Measurements from ENCODE around the gene RRBP1. TPM values are rescaled to one million over a fixed set of nuclear protein-coding genes. Genes with fewer than 3 reads are reported as not detected.

Gene RRBP1
- total RNA-seq, 2 donors from 2014 or later = 313 to 511 TPM

- ATAC-seq (no peak), DNase-seq (no peak)
- Histone ChIP-seq H3K27me3 (no peaks in the 10 kb centered on the region), H3K27ac (no peak overlapping the region), H3K4me3 (no peak overlapping the region), H3K4me1 (peaks cover 34% of the 10 kb centered on the region), H3K36me3 (replicated peaks in 1 of 2; ENCODE audit: insufficient read depth in 1 of 2, low read depth in 2 of 2) (no peaks in the 10 kb centered on the region), H3K9me3 (no peaks in the 10 kb centered on the region)
- no peak for TF ChIP-seq POLR2A (IDR thresholded peaks at IDR 0.05)
- no peak for TF ChIP-seq CTCF (IDR thresholded peaks at IDR 0.05)
- intact Hi-C loops (cut with DNase I) = no loop called here
- WGBS, 2 donors = 53 to 58% methylated on average over 4 of the region's 4 CpGs
Observed at GRCh38 chr20:17726902-17727301, 44.9 kb upstream of the RRBP1 start.

DNA sequence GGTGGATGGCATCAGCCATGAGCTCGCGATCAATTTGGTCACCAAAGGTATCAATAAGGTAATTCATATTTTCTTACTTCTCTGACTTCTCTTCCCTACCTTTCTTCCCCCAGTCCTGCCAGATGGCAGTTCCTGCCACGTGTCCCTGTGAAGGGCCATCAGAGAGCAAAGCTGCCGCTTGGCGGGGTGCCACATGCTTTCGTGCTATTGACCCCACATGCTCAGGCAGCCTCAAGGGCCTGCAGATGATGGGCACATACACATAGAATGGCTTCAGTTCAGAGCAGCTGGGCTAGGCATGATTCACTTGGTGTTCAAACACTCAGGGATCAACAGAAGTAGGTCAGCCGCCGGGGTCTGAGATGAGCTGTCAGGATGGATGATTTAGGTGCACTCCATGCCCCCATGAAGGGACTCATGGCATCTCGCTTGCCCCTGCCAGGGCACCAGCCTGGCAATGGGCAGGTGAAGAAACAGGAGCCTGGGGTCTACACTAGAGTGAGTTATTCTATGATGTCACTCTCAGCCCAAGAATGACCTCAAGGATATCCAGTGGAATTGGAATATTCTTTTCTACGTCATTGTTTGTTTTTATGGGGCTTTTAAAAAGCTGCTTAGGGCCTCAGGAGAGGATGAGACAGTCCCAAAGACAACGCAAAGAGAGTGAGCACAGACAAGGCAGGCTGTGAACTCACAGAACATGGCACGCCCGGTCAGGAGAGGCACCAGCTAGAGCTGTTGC, 43.2 kb upstream of the RRBP1 start:
- no peak overlapping the region for H3K4me3 ChIP-seq
- ATAC-seq (no peak), DNase-seq (peak; percentile 62 to 87 (median 78))
- WGBS, 2 donors = 71 to 75% methylated on average over 10 to 13 of the region's 13 CpGs
- no peaks in the 10 kb centered on the region for H3K36me3 ChIP-seq (replicated peaks in 1 of 2; ENCODE audit: insufficient read depth in 1 of 2, low read depth in 2 of 2)
- TF ChIP-seq CTCF (IDR thresholded peaks at IDR 0.05) (no peak), POLR2A (IDR thresholded peaks at IDR 0.05) (no peak)
- H3K9me3 ChIP-seq = no peaks in the 10 kb centered on the region
- intact Hi-C loops (cut with DNase I) = no loop called here
- peaks cover 39% of the 10 kb centered on the region for H3K4me1 ChIP-seq
- H3K27ac ChIP-seq = peak overlapping the region; percentile 21 to 27 (median 25)
- H3K27me3 ChIP-seq = no peaks in the 10 kb centered on the region

GRCh38 chr20:17723301-17723691, 41.3 kb upstream of the RRBP1 start:
- H3K27me3 ChIP-seq = no peaks in the 10 kb centered on the region
- no peak for DNase-seq
- H3K9me3 ChIP-seq = no peaks in the 10 kb centered on the region
- H3K36me3 ChIP-seq (replicated peaks in 1 of 2; ENCODE audit: insufficient read depth in 1 of 2, low read depth in 2 of 2) = no peaks in the 10 kb centered on the region
- ATAC-seq = no peak
- WGBS, 2 donors = 86 to 87% methylated on average over 5 of the region's 5 CpGs
- intact Hi-C loops (cut with DNase I) = no loop called here
- peak overlapping the region in 3 of 4 donors; percentile 60 to 83 (median 82) for H3K27ac ChIP-seq
- no peak overlapping the region for H3K4me3 ChIP-seq
- no peak for TF ChIP-seq POLR2A (IDR thresholded peaks at IDR 0.05)
- no peak for TF ChIP-seq CTCF (IDR thresholded peaks at IDR 0.05)
- peaks cover 39% of the 10 kb centered on the region for H3K4me1 ChIP-seq

DNA sequence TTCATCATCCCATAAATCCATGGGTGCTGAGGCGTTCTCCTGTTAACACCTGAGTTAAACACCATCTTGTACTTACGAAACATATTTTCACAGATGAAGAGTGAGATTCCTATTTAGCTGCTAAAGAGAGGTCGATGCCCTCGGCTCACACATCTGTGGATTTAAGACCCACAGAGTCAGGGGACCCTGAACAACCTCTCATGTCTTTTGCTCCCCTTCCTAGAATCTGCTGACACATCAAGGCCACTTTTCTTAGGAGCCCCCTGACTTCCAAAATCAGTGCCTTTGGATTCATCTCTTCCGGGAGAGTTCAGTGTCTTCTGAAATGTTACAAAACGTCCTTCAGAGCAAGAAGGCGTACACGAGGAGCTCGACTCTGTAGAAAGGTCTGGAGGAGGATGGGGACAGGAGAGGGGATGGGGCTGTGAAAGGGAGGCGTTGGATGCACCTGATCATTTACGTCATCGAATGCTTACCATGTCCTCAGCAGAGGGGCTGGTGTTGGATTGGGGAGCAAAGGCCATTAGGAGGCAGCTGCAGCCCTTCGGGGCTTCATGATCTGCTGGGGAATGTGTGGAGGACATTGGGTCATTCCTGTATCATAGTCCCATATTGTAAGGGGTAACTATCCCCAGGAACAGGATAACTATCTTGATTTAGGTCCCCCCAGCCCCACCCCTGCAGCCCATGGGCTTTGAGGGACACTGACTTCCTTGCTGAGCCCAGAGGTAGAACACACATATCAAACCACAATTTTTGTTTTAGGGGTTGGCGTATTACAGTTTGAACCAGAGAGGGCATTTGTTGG, 40.7 kb upstream of the RRBP1 start:
- 46 to 59% methylated on average over 14 of the region's 14 CpGs for WGBS, 2 donors
- Histone ChIP-seq H3K36me3 (replicated peaks in 1 of 2; ENCODE audit: insufficient read depth in 1 of 2, low read depth in 2 of 2) (no peaks in the 10 kb centered on the region), H3K9me3 (no peaks in the 10 kb centered on the region), H3K4me1 (peaks cover 39% of the 10 kb centered on the region), H3K4me3 (no peak overlapping the region), H3K27ac (peak overlapping the region; percentile 60 to 90 (median 82)), H3K27me3 (no peaks in the 10 kb centered on the region)
- ATAC-seq (no peak), DNase-seq (no peak)
- TF ChIP-seq POLR2A (IDR thresholded peaks at IDR 0.05) (no peak), CTCF (IDR thresholded peaks at IDR 0.05) (no peak)
- intact Hi-C loops (cut with DNase I) = no loop called here

Data from body of pancreas (tissue), 4 donors.